KMS-11 (cell line): ENCODE results near the gene C1orf226.

Experiments used
- H2AFZ ChIP-seq: fragments of 200-600 bp; sonication (generic); 2 replicates; pipeline ENCODE4 v1.6.1; 2016; ENCODE audit warnings: antibody characterized with exemption, mixed run types, low read depth
- H3K27ac ChIP-seq: fragments of 200-600 bp; sonication (generic); 2 replicates; pipeline ENCODE4 v1.6.1; 2016; ENCODE audit warnings: mild to moderate bottlenecking, mixed run types
- H3K27me3 ChIP-seq: fragments of 200-600 bp; sonication (generic); 2 replicates; pipeline ENCODE4 v1.6.1; 2017; ENCODE audit warnings: mild to moderate bottlenecking, low read depth, mixed run types, moderate library complexity; ENCODE audit not compliant: insufficient read depth
- H3K36me3 ChIP-seq: fragments of 200-600 bp; sonication (generic); 2 replicates; pipeline ENCODE4 v1.6.1; 2017; ENCODE audit warnings: mild to moderate bottlenecking, mixed run types; ENCODE audit not compliant: insufficient read depth
- H3K4me1 ChIP-seq: fragments of 200-600 bp; sonication (generic); 2 replicates; pipeline ENCODE4 v1.6.1; 2016; ENCODE audit warnings: mild to moderate bottlenecking, low read depth, mixed run types; ENCODE audit not compliant: poor library complexity, severe bottlenecking
- H3K4me2 ChIP-seq: fragments of 200-600 bp; sonication (generic); 2 replicates; pipeline ENCODE4 v1.7.0; 2016; ENCODE audit warnings: mild to moderate bottlenecking, mixed run types
- H3K4me3 ChIP-seq: fragments of 200-600 bp; sonication (generic); IDR thresholded peaks from 2 replicates; pipeline ENCODE4 v1.6.1; 2017; ENCODE audit warnings: low read depth, low read length, mixed read lengths; ENCODE audit not compliant: insufficient read depth
- H3K79me2 ChIP-seq: fragments of 200-600 bp; sonication (generic); 2 replicates; pipeline ENCODE4 v1.6.1; 2016; ENCODE audit warnings: low read depth, mixed run types; ENCODE audit not compliant: insufficient read depth
- H3K9ac ChIP-seq: fragments of 200-600 bp; sonication (generic); 2 replicates; pipeline ENCODE4 v1.6.1; 2016; ENCODE audit warnings: mild to moderate bottlenecking, mixed run types
- H4K20me1 ChIP-seq: fragments of 200-600 bp; sonication (generic); 2 replicates; pipeline ENCODE4 v1.6.1; 2016; ENCODE audit warnings: mild to moderate bottlenecking, mixed run types; ENCODE audit not compliant: insufficient read depth
- CTCF ChIP-seq: fragments of 200-600 bp; sonication (generic); conservative IDR thresholded peaks from 2 replicates; pipeline ENCODE4 v1.6.1; 2017; ENCODE audit warnings: low read depth, mild to moderate bottlenecking, antibody characterized with exemption, low read length, moderate library complexity, mixed read lengths

C1orf226 gene

GRCh38 chr1:162375463-162375862 is 6.1 kb upstream of the C1orf226 start:
- Histone ChIP-seq H3K4me3 (no peak overlapping the region), H2AFZ (no peak overlapping the region), H3K9ac (no peak overlapping the region), H3K4me1 (no peaks in the 10 kb centered on the region), H3K36me3 (no peaks in the 10 kb centered on the region), H4K20me1 (no peaks in the 10 kb centered on the region), H3K79me2 (no peaks in the 10 kb centered on the region), H3K27ac (no peak overlapping the region), H3K4me2 (no peak overlapping the region), H3K27me3 (no peaks in the 10 kb centered on the region)
- no peak for TF ChIP-seq CTCF

- no peaks in the 10 kb centered on the region for H3K79me2 ChIP-seq
- no peak within 1 kb of the TSS for H3K27ac ChIP-seq
- no peak within 1 kb of the TSS for H3K4me3 ChIP-seq
- H3K4me2 ChIP-seq = no peak within 1 kb of the TSS
- no peaks in the 10 kb centered on the region for H3K27me3 ChIP-seq
- H2AFZ ChIP-seq = no peak within 1 kb of the TSS
- H3K9ac ChIP-seq = no peak within 1 kb of the TSS
- no peaks in the 10 kb centered on the region for H4K20me1 ChIP-seq
- H3K36me3 ChIP-seq = no peaks in the 10 kb centered on the region
- no peaks in the 10 kb centered on the region for H3K4me1 ChIP-seq
- no peak for TF ChIP-seq CTCF
These were observed 4.8 kb upstream of the C1orf226 start, which contains the start of gene SPATA46 for GRCh38 chr1:162376691-162377090. Gene SPATA46 (minus strand): TSS chr1:162376854. CDS start chr1:162376790, 64 bp downstream.

GRCh38 chr1:162380061-162380846 is 1.3 kb upstream of the C1orf226 start:
- H3K4me3 ChIP-seq = no peak overlapping the region
- no peaks in the 10 kb centered on the region for H3K4me1 ChIP-seq
- no peaks in the 10 kb centered on the region for H4K20me1 ChIP-seq
- no peak overlapping the region for H2AFZ ChIP-seq
- no peaks in the 10 kb centered on the region for H3K36me3 ChIP-seq
- H3K4me2 ChIP-seq = no peak overlapping the region
- no peak overlapping the region for H3K27ac ChIP-seq
- H3K79me2 ChIP-seq = no peaks in the 10 kb centered on the region
- no peak overlapping the region for H3K9ac ChIP-seq
- no peak for TF ChIP-seq CTCF
- H3K27me3 ChIP-seq = no peaks in the 10 kb centered on the region

GRCh38 chr1:162381941-162382750 is 618 bp downstream of the C1orf226 start:
- no peaks in the 10 kb centered on the region for H3K36me3 ChIP-seq
- no peak overlapping the region for H3K27ac ChIP-seq
- no peak overlapping the region for H3K4me3 ChIP-seq
- H3K27me3 ChIP-seq = no peaks in the 10 kb centered on the region
- no peaks in the 10 kb centered on the region for H4K20me1 ChIP-seq
- no peak overlapping the region for H3K4me2 ChIP-seq
- no peak for TF ChIP-seq CTCF
- no peaks in the 10 kb centered on the region for H3K4me1 ChIP-seq
- H3K9ac ChIP-seq = no peak overlapping the region
- H2AFZ ChIP-seq = no peak overlapping the region
- no peaks in the 10 kb centered on the region for H3K79me2 ChIP-seq
